ENCODE data around the gene IKZF1. TPM values are rescaled to one million over a fixed set of nuclear protein-coding genes. Genes with fewer than 3 reads are reported as not detected.

Gene IKZF1
- total RNA-seq, 2 experiments from 2014 or later = 213 to 226 TPM

- DNase-seq = peak; percentile 67
- no peaks in the 10 kb centered on the region for H3K27me3 Mint-ChIP-seq (ENCODE audit: low read depth)
- H3K4me1 Mint-ChIP-seq (ENCODE audit: low read depth) = peaks cover 39% of the 10 kb centered on the region
- peak overlapping the region; percentile 74 for H3K4me3 Mint-ChIP-seq
- intact Hi-C loops (cut with micrococcal nuclease) = loop anchor here (1.0 kb wide), 1 partner anchor 36 kb away; no protein-coding TSS in a partner anchor
- H3K9me3 Mint-ChIP-seq = no peaks in the 10 kb centered on the region
- H3K27ac Mint-ChIP-seq = peak overlapping the region; percentile 87
- CTCF ChIA-PET = interaction anchor here (0.6 to 10.3 kb wide), 6 partner anchors 11 to 97 kb away, joined by 3 to 84 read pairs (median 4); no protein-coding TSS in a partner anchor
- peaks cover 35% of the 10 kb centered on the region for H3K36me3 Mint-ChIP-seq (ENCODE audit: low read depth)
Observed at GRCh38 chr7:50303335-50304128, 984 bp upstream of the IKZF1 start.

GRCh38 chr7:50304911-50305582 is 531 bp downstream of the IKZF1 start:
- CTCF ChIA-PET = interaction anchor here (0.6 to 10.3 kb wide), 9 partner anchors 10 to 160 kb away, joined by 3 to 84 read pairs (median 5); no protein-coding TSS in a partner anchor
- H3K9me3 Mint-ChIP-seq = no peaks in the 10 kb centered on the region
- H3K4me1 Mint-ChIP-seq (ENCODE audit: low read depth) = peaks cover 30% of the 10 kb centered on the region
- peak overlapping the region; percentile 99 for H3K27ac Mint-ChIP-seq
- DNase-seq = peak; percentile 63
- H3K36me3 Mint-ChIP-seq (ENCODE audit: low read depth) = peaks cover 49% of the 10 kb centered on the region
- intact Hi-C loops (cut with micrococcal nuclease) = loop anchor here (1.0 kb wide), 2 partner anchors 38 to 99 kb away; no protein-coding TSS in a partner anchor
- H3K27me3 Mint-ChIP-seq (ENCODE audit: low read depth) = no peaks in the 10 kb centered on the region
- peak overlapping the region; percentile 95 for H3K4me3 Mint-ChIP-seq

GRCh38 chr7:50305583-50306493 is 1.3 kb downstream of the IKZF1 start:
- H3K4me1 Mint-ChIP-seq (ENCODE audit: low read depth) = peaks cover 23% of the 10 kb centered on the region
- no peaks in the 10 kb centered on the region for H3K27me3 Mint-ChIP-seq (ENCODE audit: low read depth)
- intact Hi-C loops (cut with micrococcal nuclease) = loop anchor here (1.0 to 2.0 kb wide), 3 partner anchors 15 to 100 kb away; no protein-coding TSS in a partner anchor
- CTCF ChIA-PET = interaction anchor here (0.7 to 10.3 kb wide), 9 partner anchors 9 to 143 kb away, joined by 3 to 84 read pairs (median 5); no protein-coding TSS in a partner anchor
- peaks cover 56% of the 10 kb centered on the region for H3K36me3 Mint-ChIP-seq (ENCODE audit: low read depth)
- peak overlapping the region; percentile 99 for H3K27ac Mint-ChIP-seq
- no peaks in the 10 kb centered on the region for H3K9me3 Mint-ChIP-seq
- DNase-seq = no peak
- peak overlapping the region; percentile 95 for H3K4me3 Mint-ChIP-seq

GRCh38 chr7:50306494-50307367 is 2.2 kb downstream of the IKZF1 start:
- Mint-ChIP-seq H3K27me3 (ENCODE audit: low read depth) (no peaks in the 10 kb centered on the region), H3K9me3 (no peaks in the 10 kb centered on the region), H3K4me1 (ENCODE audit: low read depth) (peaks cover 16% of the 10 kb centered on the region), H3K27ac (peak overlapping the region; percentile 99), H3K36me3 (ENCODE audit: low read depth) (peaks cover 63% of the 10 kb centered on the region), H3K4me3 (peak overlapping the region; percentile 95)
- CTCF ChIA-PET = interaction anchor here (0.7 to 10.3 kb wide), 15 partner anchors 8 to 142 kb away, joined by 3 to 84 read pairs (median 4); no protein-coding TSS in a partner anchor
- intact Hi-C loops (cut with micrococcal nuclease) = loop anchor here (1.0 to 2.0 kb wide), 3 partner anchors 14 to 63 kb away; no protein-coding TSS in a partner anchor
- DNase-seq = no peak

- Mint-ChIP-seq H3K27ac (peak overlapping the region; percentile 99), H3K9me3 (no peaks in the 10 kb centered on the region), H3K4me1 (ENCODE audit: low read depth) (peaks cover 9% of the 10 kb centered on the region), H3K36me3 (ENCODE audit: low read depth) (peaks cover 71% of the 10 kb centered on the region), H3K4me3 (peak overlapping the region; percentile 95), H3K27me3 (ENCODE audit: low read depth) (no peaks in the 10 kb centered on the region)
- CTCF ChIA-PET = interaction anchor here (0.7 to 10.3 kb wide), 14 partner anchors 9 to 141 kb away, joined by 3 to 84 read pairs (median 4); no protein-coding TSS in a partner anchor
- intact Hi-C loops (cut with micrococcal nuclease) = loop anchor here (1.0 to 2.0 kb wide), 5 partner anchors 13 to 81 kb away; no protein-coding TSS in a partner anchor
- DNase-seq = peak; percentile 75
Observed at GRCh38 chr7:50307368-50308032, 3.0 kb downstream of the IKZF1 start.

GRCh38 chr7:50308203-50308531 is 3.7 kb downstream of the IKZF1 start:
- peaks cover 9% of the 10 kb centered on the region for H3K4me1 Mint-ChIP-seq (ENCODE audit: low read depth)
- CTCF ChIA-PET = interaction anchor here (0.9 to 10.3 kb wide), 7 partner anchors 30 to 140 kb away, joined by 3 to 84 read pairs (median 6); no protein-coding TSS in a partner anchor
- H3K27ac Mint-ChIP-seq = peak overlapping the region; percentile 99
- H3K4me3 Mint-ChIP-seq = peak overlapping the region; percentile 95
- H3K36me3 Mint-ChIP-seq (ENCODE audit: low read depth) = peaks cover 77% of the 10 kb centered on the region
- no peaks in the 10 kb centered on the region for H3K27me3 Mint-ChIP-seq (ENCODE audit: low read depth)
- peak; percentile 54 for DNase-seq
- intact Hi-C loops (cut with micrococcal nuclease) = loop anchor here (1.0 to 2.0 kb wide), 3 partner anchors 24 to 81 kb away; no protein-coding TSS in a partner anchor
- no peaks in the 10 kb centered on the region for H3K9me3 Mint-ChIP-seq

- DNase-seq = peak; percentile 64
- Mint-ChIP-seq H3K9me3 (no peaks in the 10 kb centered on the region), H3K27ac (peak overlapping the region; percentile 99), H3K4me3 (peak overlapping the region; percentile 95), H3K36me3 (ENCODE audit: low read depth) (peaks cover 83% of the 10 kb centered on the region), H3K4me1 (ENCODE audit: low read depth) (peaks cover 13% of the 10 kb centered on the region), H3K27me3 (ENCODE audit: low read depth) (no peaks in the 10 kb centered on the region)
- intact Hi-C loops (cut with micrococcal nuclease) = loop anchor here (1.0 to 2.0 kb wide), 6 partner anchors 9 to 82 kb away; no protein-coding TSS in a partner anchor
- CTCF ChIA-PET = interaction anchor here (0.8 to 13.6 kb wide), 16 partner anchors 9 to 165 kb away, joined by 3 to 137 read pairs (median 6); no protein-coding TSS in a partner anchor
Observed at GRCh38 chr7:50308532-50309385, 4.2 kb downstream of the IKZF1 start.

GRCh38 chr7:50309721-50310120 is 5.2 kb downstream of the IKZF1 start:
- intact Hi-C loops (cut with micrococcal nuclease) = loop anchor here (1.0 to 2.0 kb wide), 5 partner anchors 8 to 83 kb away; no protein-coding TSS in a partner anchor
- Mint-ChIP-seq H3K4me3 (peak overlapping the region; percentile 95), H3K4me1 (ENCODE audit: low read depth) (peaks cover 23% of the 10 kb centered on the region), H3K27ac (peak overlapping the region; percentile 99), H3K9me3 (no peaks in the 10 kb centered on the region), H3K27me3 (ENCODE audit: low read depth) (no peaks in the 10 kb centered on the region), H3K36me3 (ENCODE audit: low read depth) (peaks cover 93% of the 10 kb centered on the region)
- DNase-seq = no peak
- CTCF ChIA-PET = interaction anchor here (1.1 to 13.6 kb wide), 16 partner anchors 8 to 166 kb away, joined by 3 to 137 read pairs (median 6); no protein-coding TSS in a partner anchor

- Mint-ChIP-seq H3K36me3 (ENCODE audit: low read depth) (peaks cover 95% of the 10 kb centered on the region), H3K4me3 (peak overlapping the region; percentile 95), H3K9me3 (no peaks in the 10 kb centered on the region), H3K4me1 (ENCODE audit: low read depth) (peaks cover 29% of the 10 kb centered on the region), H3K27me3 (ENCODE audit: low read depth) (no peaks in the 10 kb centered on the region), H3K27ac (peak overlapping the region; percentile 99)
- CTCF ChIA-PET = interaction anchor here (0.6 to 13.6 kb wide), 17 partner anchors 7 to 167 kb away, joined by 3 to 137 read pairs (median 6); no protein-coding TSS in a partner anchor
- intact Hi-C loops (cut with micrococcal nuclease) = no loop called here
- DNase-seq = peak; percentile 38
Observed at GRCh38 chr7:50310361-50310760, 5.8 kb downstream of the IKZF1 start.

Measured in activated naive CD4-positive, alpha-beta T cell treated with anti-CD3 and anti-CD28 coated beads for 36 hours (primary cell).